GM18498 (cell line): ENCODE data around the gene UTY.
"Not testable (repeated sequence)": the region's sequence is repeated elsewhere in the genome, so short reads cannot be mapped to it uniquely, and the experiment has no call there.

Source experiments
- ATAC-seq: cut with Tn5 transposase; IDR thresholded peaks from one replicate; pipeline ENCODE4 v1.9.1; 2021; ENCODE audit warnings: mild to moderate bottlenecking, moderate library complexity; ENCODE audit not compliant: unreplicated experiment

Gene UTY

GRCh38 chrY:13312966-13313365 lies 166.9 kb downstream of the UTY start:
- ATAC-seq: no peak

DNA sequence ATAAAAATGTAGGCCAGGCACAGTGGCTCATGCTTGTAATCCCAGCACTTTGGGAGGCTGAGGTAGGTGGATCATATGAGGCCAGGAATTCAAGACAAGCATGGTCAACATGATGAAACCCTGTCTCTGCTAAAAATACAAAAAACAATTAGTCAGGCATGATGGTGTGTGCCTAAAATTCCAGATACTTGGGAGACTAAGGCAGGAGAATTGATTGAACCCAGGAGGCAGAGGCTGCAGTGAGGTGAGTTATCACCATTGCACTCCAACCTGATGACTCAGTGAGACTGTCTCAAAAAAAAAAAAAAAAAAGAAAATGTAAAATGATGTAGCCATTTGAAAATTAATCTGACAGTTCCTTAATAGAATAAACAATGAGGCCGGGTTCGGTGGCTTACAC lies 171.9 kb downstream of the UTY start:
- no peak for ATAC-seq

- no peak for ATAC-seq
Measured at GRCh38 chrY:13300795-13301194, 179.0 kb downstream of the UTY start.

- ATAC-seq: no peak
Measured at GRCh38 chrY:13299411-13299810, 180.4 kb downstream of the UTY start.

GRCh38 chrY:13296176-13296890 lies 183.5 kb downstream of the UTY start:
- no peak for ATAC-seq

DNA sequence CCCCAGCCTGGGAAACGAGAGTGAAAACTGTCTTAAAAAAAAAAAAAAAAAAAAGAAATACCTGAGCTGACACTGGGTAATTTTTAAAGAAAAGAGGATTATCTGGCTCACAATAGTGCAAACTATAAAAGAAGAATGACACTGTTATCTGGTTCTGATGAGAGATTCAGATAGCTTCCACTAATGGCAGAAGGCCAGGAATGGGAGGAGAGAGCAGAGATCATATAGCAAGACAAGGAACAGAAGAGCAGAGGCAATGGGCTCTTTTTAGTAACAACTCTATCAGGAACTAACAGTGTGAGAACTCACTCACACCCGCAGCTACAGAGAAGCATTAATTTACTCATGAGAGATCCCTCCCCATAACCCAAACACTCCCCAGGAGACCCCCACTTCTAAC lies 184.8 kb downstream of the UTY start:
- no peak for ATAC-seq

GRCh38 chrY:13291199-13291598 lies 188.6 kb downstream of the UTY start:
- ATAC-seq: no peak

- not testable (repeated sequence) for ATAC-seq
Measured at GRCh38 chrY:13282151-13283054, 197.4 kb downstream of the UTY start.

DNA sequence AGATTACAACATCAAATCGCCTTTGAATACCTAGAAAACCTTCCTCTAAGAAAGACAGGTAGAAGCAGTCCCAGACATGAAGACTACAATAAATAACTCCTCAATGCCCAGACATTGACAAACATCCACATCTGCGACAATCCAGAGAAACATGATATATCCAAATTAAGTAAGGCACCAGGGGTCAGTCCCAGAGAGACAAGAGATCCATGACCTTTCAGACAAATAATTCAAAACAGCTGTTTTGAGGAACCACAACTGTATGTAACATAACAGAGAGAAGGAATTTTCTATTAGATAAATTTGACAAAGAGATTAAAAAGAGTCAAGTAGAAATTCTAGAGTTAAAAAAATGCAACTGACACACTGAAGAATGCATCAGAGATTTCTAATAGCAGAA lies 200.3 kb downstream of the UTY start:
- ATAC-seq: no peak

DNA sequence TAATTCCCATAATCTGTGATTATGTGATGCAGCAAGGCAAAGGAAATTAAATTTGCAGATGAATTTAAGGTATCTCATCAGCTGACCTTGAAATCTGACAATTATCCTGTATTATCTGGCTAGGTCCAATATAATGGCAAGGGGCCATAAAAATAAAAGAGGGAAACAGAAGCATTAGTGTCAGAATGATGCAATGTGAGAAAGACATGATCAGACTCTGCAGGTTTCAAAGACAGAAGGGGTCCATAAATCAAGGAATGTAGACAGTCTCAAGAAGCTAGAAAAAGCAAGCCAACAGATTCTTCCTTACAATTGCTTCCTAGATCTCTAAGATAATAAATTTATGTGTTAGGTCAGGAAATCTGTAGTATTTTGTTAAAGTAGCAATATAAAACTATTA lies 208.1 kb downstream of the UTY start:
- ATAC-seq: no peak

DNA sequence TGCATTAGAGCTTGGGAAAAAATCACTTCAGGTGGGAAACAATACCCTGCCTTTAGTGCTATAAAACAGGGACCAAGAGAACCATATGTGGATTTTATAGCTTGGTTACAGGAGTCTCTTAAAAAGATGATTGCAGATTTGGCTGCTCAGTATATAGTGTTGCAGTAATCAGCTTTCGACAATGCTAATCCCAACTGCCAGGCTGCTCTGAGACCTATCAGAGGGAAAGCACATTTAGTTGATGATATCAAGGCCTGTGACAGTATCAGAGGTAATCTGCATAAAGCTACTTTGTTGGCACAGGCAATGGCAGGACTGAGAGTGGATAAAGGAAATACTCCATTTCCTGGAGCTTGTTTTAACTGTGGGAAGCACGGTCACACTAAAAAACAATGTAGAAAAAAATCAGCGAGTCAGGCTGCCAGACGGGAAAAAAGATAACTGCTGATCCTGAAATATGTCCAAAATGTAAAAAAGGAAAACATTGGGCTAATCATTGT lies 225.8 kb downstream of the UTY start:
- not testable (repeated sequence) for ATAC-seq

GRCh38 chrY:13250421-13250820 lies 229.4 kb downstream of the UTY start:
- no peak for ATAC-seq

DNA sequence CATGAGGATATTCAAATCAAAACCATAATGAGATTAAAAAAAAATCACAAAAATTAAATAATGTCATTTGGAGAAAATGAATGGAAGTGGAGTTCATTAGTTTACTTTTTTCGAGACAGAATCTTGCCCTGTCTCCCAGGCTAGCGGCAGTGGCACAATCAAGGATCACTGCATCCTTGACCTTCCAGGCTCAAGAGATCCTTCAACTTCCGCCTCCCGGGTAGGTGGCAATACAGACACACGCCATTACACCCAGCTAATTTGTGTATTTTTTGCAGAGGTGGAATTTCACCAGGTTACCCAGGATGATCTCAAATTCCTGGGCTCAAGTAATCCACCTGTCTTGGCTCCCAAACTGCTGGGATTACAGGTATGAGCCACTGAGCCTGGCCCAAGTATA lies 236.1 kb downstream of the UTY start:
- ATAC-seq: no peak

DNA sequence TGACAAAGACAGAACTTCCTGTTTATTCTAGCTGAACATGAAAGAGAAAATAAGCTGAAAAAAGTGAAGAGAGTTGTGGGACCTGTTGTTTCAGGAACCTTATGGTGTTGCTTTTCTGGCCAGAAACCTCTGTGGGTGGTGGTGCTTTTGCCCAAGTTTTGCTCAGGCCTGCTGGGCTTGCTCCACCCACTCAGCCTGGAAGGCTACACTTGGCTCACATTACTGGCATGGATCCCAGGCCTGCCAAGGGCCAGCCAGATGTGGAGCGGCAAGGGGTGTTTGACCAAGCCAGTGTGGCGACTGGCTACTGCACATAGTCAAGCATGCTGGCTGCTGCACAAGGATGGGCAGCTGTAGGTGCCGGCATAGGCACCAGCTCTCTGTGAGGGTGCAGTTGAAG lies 245.9 kb downstream of the UTY start:
- ATAC-seq: peak; percentile 43

DNA sequence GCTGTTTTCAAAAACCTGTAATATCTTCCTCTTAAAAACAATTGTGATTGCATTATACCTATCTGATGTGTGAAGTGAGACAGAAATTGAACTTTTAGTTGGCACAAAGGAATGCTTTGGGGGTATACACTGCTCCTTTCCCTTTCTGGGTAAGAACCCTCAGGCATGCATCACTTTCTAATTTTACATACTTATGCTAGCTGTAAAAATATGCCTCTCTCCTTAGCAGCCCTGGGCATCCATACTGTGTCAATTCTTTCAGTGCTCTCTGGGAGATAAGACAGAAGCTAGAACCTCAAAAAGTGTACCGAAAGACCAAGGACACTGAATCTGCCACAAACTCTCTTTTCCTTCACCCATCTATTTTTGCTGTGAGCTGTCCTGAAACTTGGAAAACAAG lies 246.7 kb downstream of the UTY start:
- no peak for ATAC-seq

DNA sequence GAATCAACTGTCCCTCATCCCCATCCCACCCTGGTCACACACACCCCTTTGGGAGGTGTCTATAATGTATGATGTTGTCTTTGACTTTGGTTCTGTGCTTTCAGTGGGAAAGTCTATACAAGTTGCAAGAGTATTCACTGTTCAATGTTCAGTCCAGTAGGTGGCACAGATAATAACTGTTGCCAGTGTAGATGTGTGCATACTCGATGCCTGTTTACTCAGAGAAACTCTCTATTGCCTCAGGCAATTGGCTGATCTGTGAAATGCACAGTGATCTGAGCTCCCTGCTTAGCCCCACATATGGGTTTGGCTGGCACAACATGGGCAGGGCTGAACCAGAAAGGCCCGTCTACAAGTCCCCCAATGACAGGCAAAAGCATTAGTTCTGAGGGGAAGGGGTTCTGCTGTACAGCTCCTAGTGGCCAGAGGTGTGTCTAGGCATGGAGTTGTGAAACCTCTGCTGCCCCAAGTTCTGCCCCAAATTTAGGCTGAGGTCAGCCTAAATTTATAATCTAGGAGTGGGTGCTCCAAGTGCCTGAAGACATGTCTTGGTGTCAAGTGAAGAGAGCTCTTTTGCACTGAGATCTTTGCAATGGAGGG lies 252.4 kb downstream of the UTY start:
- no peak for ATAC-seq

GRCh38 chrY:13210961-13211646 lies 268.7 kb downstream of the UTY start:
- ATAC-seq: no peak

- ATAC-seq: no peak
Measured at GRCh38 chrY:13205214-13205613, 274.6 kb downstream of the UTY start.
